ENCODE results near the gene CEP192. TPM values are rescaled to one million over a fixed set of nuclear protein-coding genes. Genes with fewer than 3 reads are reported as not detected.

Gene CEP192
- total and polyA plus RNA-seq, 7 donors: 3.1 to 12.3 (median 5.2) TPM

DNA sequence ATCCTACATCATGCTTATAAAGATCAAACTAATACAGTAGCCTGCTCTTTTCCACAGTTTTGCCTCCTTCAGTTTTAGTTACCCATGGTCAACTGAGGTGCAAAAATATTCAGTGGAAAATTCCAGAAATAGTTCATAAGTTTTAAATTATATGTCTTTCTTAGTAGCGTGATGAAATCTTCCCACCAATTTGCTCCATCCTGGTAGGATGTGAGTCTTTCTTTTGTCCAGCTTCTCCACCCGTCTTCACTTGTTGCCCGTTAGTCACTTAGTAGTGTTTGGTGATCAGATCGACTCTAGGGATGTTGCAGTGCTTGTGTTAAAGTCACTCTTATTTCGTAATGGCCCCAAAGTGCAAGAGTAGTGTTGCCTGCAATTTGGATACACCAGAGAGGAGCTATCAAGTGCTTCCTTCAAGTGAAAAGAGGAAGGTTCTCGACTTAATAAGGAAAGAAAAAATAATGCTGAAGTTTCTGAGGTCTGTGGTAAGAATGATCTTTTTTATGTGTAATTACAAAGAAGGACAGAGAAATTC lies 57.0 kb downstream of the CEP192 start:
- Histone ChIP-seq H3K4me1 (no peaks in the 10 kb centered on the region), H3K4me3 (no peak overlapping the region), H3K27ac (no peak overlapping the region), H3K27me3 (ENCODE audit: insufficient read depth in 3 of 3, low read length in 2 of 3) (no peaks in the 10 kb centered on the region), H3K36me3 (ENCODE audit: insufficient read depth in 1 of 2, low read depth in 1 of 2) (peaks cover 7 to 72% of the 10 kb centered on the region in 2 donors), H3K9me3 (no peaks in the 10 kb centered on the region)
- DNase-seq: no peak
- no peak for TF ChIP-seq CTCF (IDR thresholded peaks at IDR 0.05)
- ATAC-seq: no peak
- intact Hi-C loops (cut with DNase I): no loop called here
- WGBS, 3 donors: 92 to 93% (median 93%) methylated on average over 6 of the region's 6 CpGs

- intact Hi-C loops (cut with DNase I): no loop called here
- Histone ChIP-seq H3K9me3 (no peaks in the 10 kb centered on the region), H3K36me3 (ENCODE audit: insufficient read depth in 1 of 2, low read depth in 1 of 2) (peaks cover 7 to 90% of the 10 kb centered on the region in 2 donors), H3K27me3 (ENCODE audit: insufficient read depth in 3 of 3, low read length in 2 of 3) (no peaks in the 10 kb centered on the region), H3K4me3 (no peak overlapping the region), H3K4me1 (no peaks in the 10 kb centered on the region), H3K27ac (no peak overlapping the region)
- 97 to 98% (median 97%) methylated on average over 6 of the region's 6 CpGs for WGBS, 3 donors
- ATAC-seq (no peak), DNase-seq (no peak)
- no peak for TF ChIP-seq CTCF (IDR thresholded peaks at IDR 0.05)
These were observed 60.0 kb downstream of the CEP192 start for GRCh38 chr18:13051159-13051558.

DNA sequence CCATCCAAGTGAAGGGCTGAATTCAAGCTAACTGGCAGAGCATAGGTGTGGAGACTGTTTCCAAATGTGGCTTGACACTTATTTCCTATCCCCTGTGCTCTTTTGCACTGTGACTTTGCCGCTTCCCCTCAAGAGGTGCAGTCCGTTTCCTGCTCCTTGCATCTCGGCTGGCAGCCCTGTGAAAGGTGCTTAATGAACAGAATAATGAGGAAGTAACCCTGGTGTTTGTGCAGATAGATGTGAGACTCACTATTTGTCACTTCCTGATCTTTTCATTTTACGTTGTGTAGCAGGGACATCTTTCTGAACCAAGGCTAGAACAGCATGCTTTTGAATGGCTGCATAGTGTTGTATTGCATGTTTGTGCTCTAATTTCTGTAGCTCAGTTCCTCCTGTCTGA lies 60.8 kb downstream of the CEP192 start:
- WGBS, 3 donors: 85 to 90% (median 88%) methylated on average over 4 of the region's 4 CpGs
- intact Hi-C loops (cut with DNase I): no loop called here

DNA sequence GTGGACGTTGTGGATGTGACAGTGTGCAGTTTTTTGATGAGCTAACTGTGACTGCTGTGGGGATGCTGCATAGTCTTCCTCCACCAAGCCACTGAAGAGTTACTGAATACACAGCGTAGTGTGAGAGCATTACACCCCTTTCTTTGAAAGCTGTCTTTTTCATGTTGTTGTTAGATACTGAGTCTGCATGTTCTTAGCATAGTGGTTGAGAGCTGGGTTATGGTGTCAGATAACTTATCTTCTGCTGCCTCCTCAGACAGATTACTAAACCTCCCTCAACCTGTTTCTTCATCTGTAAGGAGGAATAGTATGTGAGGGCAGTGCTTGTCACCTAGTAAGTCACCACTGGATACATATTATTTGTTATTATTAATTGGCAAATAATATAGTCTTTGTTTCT lies 63.2 kb downstream of the CEP192 start:
- Histone ChIP-seq H3K36me3 (ENCODE audit: insufficient read depth in 1 of 2, low read depth in 1 of 2) (peaks cover 3 to 86% of the 10 kb centered on the region in 2 donors), H3K27me3 (ENCODE audit: insufficient read depth in 3 of 3, low read length in 2 of 3) (no peaks in the 10 kb centered on the region), H3K4me3 (no peak overlapping the region), H3K27ac (no peak overlapping the region), H3K9me3 (no peaks in the 10 kb centered on the region), H3K4me1 (no peaks in the 10 kb centered on the region)
- 90 to 97% (median 96%) methylated on average over 2 of the region's 2 CpGs for WGBS, 3 donors
- intact Hi-C loops (cut with DNase I): no loop called here
- ATAC-seq (no peak), DNase-seq (no peak)
- TF ChIP-seq CTCF (IDR thresholded peaks at IDR 0.05): no peak

More for the DNA sequence above, 60.8 kb downstream of the CEP192 start:
- no peak for ATAC-seq
- no peak for TF ChIP-seq CTCF (IDR thresholded peaks at IDR 0.05)
- no peak overlapping the region for H3K27ac ChIP-seq
- DNase-seq: no peak
- H3K36me3 ChIP-seq (ENCODE audit: insufficient read depth in 1 of 2, low read depth in 1 of 2): peaks cover 7 to 97% of the 10 kb centered on the region in 2 donors
- no peak overlapping the region for H3K4me3 ChIP-seq
- H3K4me1 ChIP-seq: no peaks in the 10 kb centered on the region
- H3K9me3 ChIP-seq: no peaks in the 10 kb centered on the region
- no peaks in the 10 kb centered on the region for H3K27me3 ChIP-seq (ENCODE audit: insufficient read depth in 3 of 3, low read length in 2 of 3)

GRCh38 chr18:13061630-13062189 lies 70.5 kb downstream of the CEP192 start:
- no peak for DNase-seq
- no peak overlapping the region for H3K27ac ChIP-seq
- H3K9me3 ChIP-seq: no peaks in the 10 kb centered on the region
- no peak overlapping the region for H3K4me3 ChIP-seq
- H3K36me3 ChIP-seq (ENCODE audit: insufficient read depth in 1 of 2, low read depth in 1 of 2): peaks cover 7 to 56% of the 10 kb centered on the region in 2 donors
- ATAC-seq: no peak
- TF ChIP-seq CTCF (IDR thresholded peaks at IDR 0.05): no peak
- no peaks in the 10 kb centered on the region for H3K27me3 ChIP-seq (ENCODE audit: insufficient read depth in 3 of 3, low read length in 2 of 3)
- intact Hi-C loops (cut with DNase I): no loop called here
- no peaks in the 10 kb centered on the region for H3K4me1 ChIP-seq
- 87 to 95% (median 91%) methylated on average over 4 of the region's 4 CpGs for WGBS, 3 donors

Measured in psoas muscle (tissue), 8 donors.